ENCODE measurements around the gene POMZP3.
"Not testable (repeated sequence)": the region's sequence is repeated elsewhere in the genome, so short reads cannot be mapped to it uniquely, and the experiment has no call there.

POMZP3 gene

GRCh38 chr7:76586585-76587315, 40.3 kb downstream of the POMZP3 start:
- DNase-seq, result not testable (repeated sequence)

- not testable (repeated sequence) for DNase-seq
Measured at GRCh38 chr7:76583636-76584281, 43.3 kb downstream of the POMZP3 start.

GRCh38 chr7:76582848-76583631, 44.0 kb downstream of the POMZP3 start:
- DNase-seq, result not testable (repeated sequence)

- DNase-seq, result not testable (repeated sequence)
Measured at GRCh38 chr7:76575919-76576655, 51.0 kb downstream of the POMZP3 start.

- not testable (repeated sequence) for DNase-seq
Measured at GRCh38 chr7:76575431-76575830, 51.6 kb downstream of the POMZP3 start.

- DNase-seq, result not testable (repeated sequence)
Measured at GRCh38 chr7:76572296-76572695, 54.8 kb downstream of the POMZP3 start.

- not testable (repeated sequence) for DNase-seq
Measured at GRCh38 chr7:76570324-76570775, 56.7 kb downstream of the POMZP3 start.

GRCh38 chr7:76568742-76569141, 58.3 kb downstream of the POMZP3 start:
- DNase-seq, result not testable (repeated sequence)

- DNase-seq, result not testable (repeated sequence)
Measured at GRCh38 chr7:76567753-76568152, 59.3 kb downstream of the POMZP3 start.

GRCh38 chr7:76567311-76567710, 59.8 kb downstream of the POMZP3 start:
- not testable (repeated sequence) for DNase-seq

- not testable (repeated sequence) for DNase-seq
Measured at GRCh38 chr7:76565001-76565400, 62.1 kb downstream of the POMZP3 start.

GRCh38 chr7:76561342-76561741, 65.7 kb downstream of the POMZP3 start:
- not testable (repeated sequence) for DNase-seq

- not testable (repeated sequence) for DNase-seq
Measured at GRCh38 chr7:76560157-76560556, 66.9 kb downstream of the POMZP3 start.

Data from CD4-positive, alpha-beta T cell treated with Interleukin-12 subunit alpha and Interleukin-12 subunit beta, for 1 hour (primary cell).